Liver (tissue), 3 donors: ENCODE measurements around the gene SLC25A19.

ENCODE experiments used
- RAD21 ChIP-seq, 2 donors: IDR thresholded peaks; 2 replicates each; pipeline ENCODE4 v1.6.1; 2016; ENCODE audit warnings: antibody characterized with exemption in 2 of 2, mild to moderate bottlenecking in 2 of 2
- SP1 ChIP-seq: IDR thresholded peaks from 2 replicates; pipeline ENCODE4 v1.6.1; 2018; ENCODE audit warnings: antibody characterized with exemption, mild to moderate bottlenecking
- TAF1 ChIP-seq: conservative IDR thresholded peaks from 2 replicates; pipeline ENCODE4 v1.6.1; 2016; ENCODE audit warnings: antibody characterized with exemption, mild to moderate bottlenecking
- YY1 ChIP-seq: IDR thresholded peaks from 2 replicates; pipeline ENCODE4 v1.6.1; 2016; ENCODE audit warnings: antibody characterized with exemption, mild to moderate bottlenecking
- TF ChIP-seq, protein P1 (sequence below): fragments of 150-350 bp; IDR thresholded peaks from 2 replicates; pipeline ENCODE4 v1.5.1; 2017; ENCODE audit warnings: improper control_type of control experiment, low read depth, low read length; ENCODE audit not compliant: missing input control
- TF ChIP-seq, protein P2 (sequence below): IDR thresholded peaks from 2 replicates; pipeline ENCODE4 v1.6.1; 2016; ENCODE audit warnings: antibody characterized with exemption
- TF ChIP-seq, protein P3 (sequence below): IDR thresholded peaks from 2 replicates; pipeline ENCODE4 v1.6.1; 2016; ENCODE audit warnings: antibody characterized with exemption, mild to moderate bottlenecking
- donor health status: healthy.
- donor health status: healthy.

DNA sequence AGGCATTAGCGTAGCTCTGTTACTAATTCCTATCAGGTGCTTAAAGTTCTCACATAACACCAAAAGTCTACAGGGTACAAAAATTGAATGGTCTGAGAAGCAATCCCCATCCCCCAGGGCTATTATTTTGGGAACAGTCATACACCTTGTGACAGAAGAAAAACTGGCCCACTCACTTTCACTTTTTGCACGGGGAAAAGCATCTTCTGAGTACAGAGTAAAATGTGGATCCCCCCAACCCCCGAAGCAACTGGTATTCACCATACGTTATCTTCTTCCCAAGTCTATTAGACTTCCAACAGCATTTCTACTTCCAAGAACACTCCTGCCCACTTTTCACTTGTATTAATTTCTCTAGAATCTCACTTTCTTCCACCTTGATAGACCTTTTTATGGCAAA is 39.7 kb downstream of the SLC25A19 start:
- TF ChIP-seq, protein P1, sequence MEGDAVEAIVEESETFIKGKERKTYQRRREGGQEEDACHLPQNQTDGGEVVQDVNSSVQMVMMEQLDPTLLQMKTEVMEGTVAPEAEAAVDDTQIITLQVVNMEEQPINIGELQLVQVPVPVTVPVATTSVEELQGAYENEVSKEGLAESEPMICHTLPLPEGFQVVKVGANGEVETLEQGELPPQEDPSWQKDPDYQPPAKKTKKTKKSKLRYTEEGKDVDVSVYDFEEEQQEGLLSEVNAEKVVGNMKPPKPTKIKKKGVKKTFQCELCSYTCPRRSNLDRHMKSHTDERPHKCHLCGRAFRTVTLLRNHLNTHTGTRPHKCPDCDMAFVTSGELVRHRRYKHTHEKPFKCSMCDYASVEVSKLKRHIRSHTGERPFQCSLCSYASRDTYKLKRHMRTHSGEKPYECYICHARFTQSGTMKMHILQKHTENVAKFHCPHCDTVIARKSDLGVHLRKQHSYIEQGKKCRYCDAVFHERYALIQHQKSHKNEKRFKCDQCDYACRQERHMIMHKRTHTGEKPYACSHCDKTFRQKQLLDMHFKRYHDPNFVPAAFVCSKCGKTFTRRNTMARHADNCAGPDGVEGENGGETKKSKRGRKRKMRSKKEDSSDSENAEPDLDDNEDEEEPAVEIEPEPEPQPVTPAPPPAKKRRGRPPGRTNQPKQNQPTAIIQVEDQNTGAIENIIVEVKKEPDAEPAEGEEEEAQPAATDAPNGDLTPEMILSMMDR: no peak
- TF ChIP-seq YY1 (no peak), TAF1 (no peak), SP1 (no peak), RAD21 (IDR thresholded peaks at IDR 0.05) (no peak)
- TF ChIP-seq, protein P2, sequence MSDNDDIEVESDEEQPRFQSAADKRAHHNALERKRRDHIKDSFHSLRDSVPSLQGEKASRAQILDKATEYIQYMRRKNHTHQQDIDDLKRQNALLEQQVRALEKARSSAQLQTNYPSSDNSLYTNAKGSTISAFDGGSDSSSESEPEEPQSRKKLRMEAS: no peak
- TF ChIP-seq, protein P3, sequence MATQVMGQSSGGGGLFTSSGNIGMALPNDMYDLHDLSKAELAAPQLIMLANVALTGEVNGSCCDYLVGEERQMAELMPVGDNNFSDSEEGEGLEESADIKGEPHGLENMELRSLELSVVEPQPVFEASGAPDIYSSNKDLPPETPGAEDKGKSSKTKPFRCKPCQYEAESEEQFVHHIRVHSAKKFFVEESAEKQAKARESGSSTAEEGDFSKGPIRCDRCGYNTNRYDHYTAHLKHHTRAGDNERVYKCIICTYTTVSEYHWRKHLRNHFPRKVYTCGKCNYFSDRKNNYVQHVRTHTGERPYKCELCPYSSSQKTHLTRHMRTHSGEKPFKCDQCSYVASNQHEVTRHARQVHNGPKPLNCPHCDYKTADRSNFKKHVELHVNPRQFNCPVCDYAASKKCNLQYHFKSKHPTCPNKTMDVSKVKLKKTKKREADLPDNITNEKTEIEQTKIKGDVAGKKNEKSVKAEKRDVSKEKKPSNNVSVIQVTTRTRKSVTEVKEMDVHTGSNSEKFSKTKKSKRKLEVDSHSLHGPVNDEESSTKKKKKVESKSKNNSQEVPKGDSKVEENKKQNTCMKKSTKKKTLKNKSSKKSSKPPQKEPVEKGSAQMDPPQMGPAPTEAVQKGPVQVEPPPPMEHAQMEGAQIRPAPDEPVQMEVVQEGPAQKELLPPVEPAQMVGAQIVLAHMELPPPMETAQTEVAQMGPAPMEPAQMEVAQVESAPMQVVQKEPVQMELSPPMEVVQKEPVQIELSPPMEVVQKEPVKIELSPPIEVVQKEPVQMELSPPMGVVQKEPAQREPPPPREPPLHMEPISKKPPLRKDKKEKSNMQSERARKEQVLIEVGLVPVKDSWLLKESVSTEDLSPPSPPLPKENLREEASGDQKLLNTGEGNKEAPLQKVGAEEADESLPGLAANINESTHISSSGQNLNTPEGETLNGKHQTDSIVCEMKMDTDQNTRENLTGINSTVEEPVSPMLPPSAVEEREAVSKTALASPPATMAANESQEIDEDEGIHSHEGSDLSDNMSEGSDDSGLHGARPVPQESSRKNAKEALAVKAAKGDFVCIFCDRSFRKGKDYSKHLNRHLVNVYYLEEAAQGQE: no peak
